Brain microvascular endothelial cell (primary cell): Measurements from ENCODE around the gene KCNQ5.
"Not testable (repeated sequence)": the region's sequence is repeated elsewhere in the genome, so short reads cannot be mapped to it uniquely, and the experiment has no call there.

ENCODE experiments used
- DNase-seq: peaks from one replicate; pipeline ENCODE4 v3.0.0-alpha.2; 2020
- H3K27ac ChIP-seq: fragments of 250-450 bp; sonication (Bioruptor Pico); 2 replicates; pipeline ENCODE4 v1.5.1; 2020; ENCODE audit warnings: mild to moderate bottlenecking, moderate library complexity
- H3K27me3 ChIP-seq: fragments of 250-450 bp; sonication (Bioruptor Pico); replicated peaks from 2 replicates; pipeline ENCODE4 v1.5.1; 2020; ENCODE audit warnings: mild to moderate bottlenecking
- H3K36me3 ChIP-seq: fragments of 250-450 bp; sonication (Bioruptor Pico); replicated peaks from 2 replicates; pipeline ENCODE4 v1.5.1; 2020; ENCODE audit warnings: mild to moderate bottlenecking
- H3K4me3 ChIP-seq: 2 replicates; pipeline ENCODE4 v1.5.1; 2011; ENCODE audit warnings: low read depth, mild to moderate bottlenecking, control low read depth, low read length, moderate library complexity
- in situ Hi-C: cut with HindIII; loops from 2 replicates; pipeline ENCODE4 v1.10.0; 2017; ENCODE audit warnings: low sequenced_read_pairs, low pct_ligation_motif_present
- TF ChIP-seq, protein P1 (sequence below): IDR thresholded peaks from 2 replicates; pipeline ENCODE4 v1.5.1; 2011; ENCODE audit warnings: low read depth, mild to moderate bottlenecking, moderate library complexity, low read length, control low read depth, inconsistent platforms; ENCODE audit errors: missing control alignments

The KCNQ5 gene

DNA sequence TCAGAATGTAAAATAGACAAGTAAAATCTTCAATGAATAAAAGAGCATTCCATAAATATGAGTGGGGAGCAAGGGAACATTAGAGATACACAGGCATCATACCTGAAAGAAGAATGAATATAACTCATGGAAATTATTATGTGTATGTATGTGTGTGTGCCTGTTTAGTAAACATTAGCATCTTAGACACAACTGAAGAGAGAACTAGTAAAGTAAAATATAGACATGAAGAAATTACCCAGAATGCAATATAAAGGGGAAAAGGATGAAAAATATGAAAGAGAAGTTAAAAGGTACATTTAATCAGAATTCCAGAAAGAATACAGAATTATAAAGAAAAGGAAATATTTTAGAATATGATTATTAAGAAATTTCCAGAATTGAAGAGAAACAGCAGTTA is 264.3 kb downstream of the KCNQ5 start:
- H3K27ac ChIP-seq: no peak overlapping the region
- no peaks in the 10 kb centered on the region for H3K36me3 ChIP-seq
- in situ Hi-C loops: no loop called here
- TF ChIP-seq, protein P1, sequence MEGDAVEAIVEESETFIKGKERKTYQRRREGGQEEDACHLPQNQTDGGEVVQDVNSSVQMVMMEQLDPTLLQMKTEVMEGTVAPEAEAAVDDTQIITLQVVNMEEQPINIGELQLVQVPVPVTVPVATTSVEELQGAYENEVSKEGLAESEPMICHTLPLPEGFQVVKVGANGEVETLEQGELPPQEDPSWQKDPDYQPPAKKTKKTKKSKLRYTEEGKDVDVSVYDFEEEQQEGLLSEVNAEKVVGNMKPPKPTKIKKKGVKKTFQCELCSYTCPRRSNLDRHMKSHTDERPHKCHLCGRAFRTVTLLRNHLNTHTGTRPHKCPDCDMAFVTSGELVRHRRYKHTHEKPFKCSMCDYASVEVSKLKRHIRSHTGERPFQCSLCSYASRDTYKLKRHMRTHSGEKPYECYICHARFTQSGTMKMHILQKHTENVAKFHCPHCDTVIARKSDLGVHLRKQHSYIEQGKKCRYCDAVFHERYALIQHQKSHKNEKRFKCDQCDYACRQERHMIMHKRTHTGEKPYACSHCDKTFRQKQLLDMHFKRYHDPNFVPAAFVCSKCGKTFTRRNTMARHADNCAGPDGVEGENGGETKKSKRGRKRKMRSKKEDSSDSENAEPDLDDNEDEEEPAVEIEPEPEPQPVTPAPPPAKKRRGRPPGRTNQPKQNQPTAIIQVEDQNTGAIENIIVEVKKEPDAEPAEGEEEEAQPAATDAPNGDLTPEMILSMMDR: no peak
- no peak for DNase-seq
- H3K27me3 ChIP-seq: no peaks in the 10 kb centered on the region
- H3K4me3 ChIP-seq: no peak overlapping the region

DNA sequence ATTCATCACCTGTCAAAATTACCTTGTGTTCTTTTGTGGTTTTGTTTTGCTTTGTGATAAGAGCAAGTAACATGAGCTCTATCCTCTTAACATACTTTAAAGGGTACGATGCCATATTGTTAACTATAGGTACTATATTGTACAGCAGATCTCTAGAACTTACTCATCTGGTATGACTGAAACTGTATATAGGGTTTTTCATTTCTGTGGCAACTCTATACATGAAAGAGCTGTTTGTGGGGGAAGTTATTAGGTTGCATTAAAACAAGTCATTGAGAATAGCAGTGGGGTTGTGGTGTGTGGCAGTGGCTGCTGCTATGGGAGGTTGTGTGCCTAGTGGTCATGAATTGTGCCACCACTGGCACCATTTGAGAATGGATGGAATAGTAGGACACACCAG is 268.4 kb downstream of the KCNQ5 start:
- no peak for DNase-seq
- TF ChIP-seq, protein P1: no peak
- in situ Hi-C loops: no loop called here
- no peak overlapping the region for H3K4me3 ChIP-seq
- H3K36me3 ChIP-seq: no peaks in the 10 kb centered on the region
- H3K27ac ChIP-seq: no peak overlapping the region
- no peaks in the 10 kb centered on the region for H3K27me3 ChIP-seq

DNA sequence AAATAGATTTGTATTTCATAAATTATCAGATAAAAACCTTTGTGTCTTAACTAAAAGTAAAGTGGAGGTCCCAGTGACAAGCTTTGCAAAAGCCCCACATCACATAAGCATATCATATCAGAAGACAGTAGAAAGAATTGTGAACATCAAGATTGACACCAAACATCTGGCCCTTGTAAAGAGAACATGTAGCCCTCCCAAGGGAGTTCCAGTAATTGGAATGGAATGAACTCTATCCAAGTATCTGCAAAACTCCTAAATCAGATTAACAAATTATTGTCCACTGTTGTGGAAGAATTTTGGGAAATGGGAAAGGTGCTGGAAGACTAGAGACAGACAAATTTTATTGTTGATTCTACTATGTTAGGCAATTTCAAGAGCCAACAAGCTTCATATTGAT is 268.8 kb downstream of the KCNQ5 start:
- Histone ChIP-seq H3K27me3 (no peaks in the 10 kb centered on the region), H3K36me3 (no peaks in the 10 kb centered on the region), H3K27ac (no peak overlapping the region), H3K4me3 (no peak overlapping the region)
- DNase-seq: peak; percentile 1
- in situ Hi-C loops: no loop called here
- TF ChIP-seq, protein P1: no peak

DNA sequence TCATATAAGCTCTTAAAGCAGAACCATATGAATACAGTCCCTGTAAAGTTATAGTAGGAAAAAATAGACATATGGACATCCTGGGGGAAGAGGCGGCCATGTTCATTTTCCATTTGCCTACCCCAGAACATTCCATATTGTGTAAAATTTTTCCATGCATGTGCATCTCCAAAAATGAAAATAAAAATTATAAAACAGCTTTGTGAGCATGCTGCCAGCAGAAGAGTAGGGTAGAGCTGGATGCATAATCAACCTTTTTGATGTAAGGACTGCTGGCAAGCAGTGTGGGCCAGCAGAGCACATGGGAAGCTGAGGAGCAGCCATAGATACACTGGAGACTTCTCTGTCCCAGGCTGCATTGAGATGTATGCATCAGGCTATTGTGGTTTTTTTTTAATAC is 271.0 kb downstream of the KCNQ5 start:
- in situ Hi-C loops: no loop called here
- Histone ChIP-seq H3K36me3 (no peaks in the 10 kb centered on the region), H3K27me3 (no peaks in the 10 kb centered on the region), H3K4me3 (no peak overlapping the region), H3K27ac (no peak overlapping the region)
- DNase-seq: no peak
- TF ChIP-seq, protein P1: no peak

DNA sequence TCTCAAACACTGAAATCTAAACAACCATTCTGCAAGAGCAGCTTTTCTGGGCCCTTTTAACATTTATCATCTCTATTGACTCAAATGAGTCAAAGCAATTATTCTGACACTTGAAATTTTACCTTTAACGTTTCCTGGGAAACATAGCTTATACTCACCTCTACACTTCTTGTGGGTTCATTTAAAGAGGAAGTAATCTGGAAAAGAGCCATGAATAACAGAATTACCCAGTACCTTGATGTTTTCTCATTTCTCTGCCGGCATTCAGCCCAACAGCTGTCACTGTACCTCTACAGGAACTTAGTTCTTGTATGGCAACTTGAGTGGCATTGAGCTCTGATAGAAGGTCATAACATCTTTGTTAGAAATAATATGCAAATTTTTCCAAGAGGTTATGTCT is 272.2 kb downstream of the KCNQ5 start:
- in situ Hi-C loops: no loop called here
- no peak for DNase-seq
- TF ChIP-seq, protein P1: no peak

DNA sequence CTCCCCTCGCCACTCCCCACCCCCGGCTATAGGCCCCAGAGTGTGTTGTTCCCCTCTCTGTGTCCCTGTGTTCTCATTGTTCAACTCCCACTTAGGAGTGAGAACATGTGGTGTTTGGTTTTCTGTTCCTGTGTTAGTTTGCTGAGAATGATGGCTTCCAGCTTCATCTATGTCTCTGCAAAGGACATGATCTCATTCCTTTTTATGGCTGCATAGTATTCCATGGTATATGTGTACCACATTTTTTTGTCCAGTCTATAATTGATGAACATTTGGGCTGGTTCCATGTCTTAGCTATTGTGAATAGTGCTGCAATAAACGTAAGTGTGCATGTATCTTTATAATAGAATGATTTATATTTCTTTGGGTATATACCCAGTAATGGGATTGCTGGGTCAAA is 276.4 kb downstream of the KCNQ5 start:
- H3K27ac ChIP-seq, H3K36me3 ChIP-seq, H3K4me3 ChIP-seq, DNase-seq, H3K27me3 ChIP-seq, in situ Hi-C loops: not testable (repeated sequence)

More for the DNA sequence above, 272.2 kb downstream of the KCNQ5 start:
- Histone ChIP-seq H3K36me3 (no peaks in the 10 kb centered on the region), H3K4me3 (no peak overlapping the region), H3K27ac (no peak overlapping the region), H3K27me3 (no peaks in the 10 kb centered on the region)
